Osteoblast (primary cell): ENCODE data around the gene RGS19. TPM values are rescaled to one million over a fixed set of nuclear protein-coding genes. Genes with fewer than 3 reads are reported as not detected.
A peak's percentile ranks its signal among the peaks of the same experiment; 100 is the strongest.

ENCODE experiments used
- DNase-seq: peaks from one replicate; pipeline ENCODE4 v3.0.0; 2011; ENCODE audit warnings: low spot score, mixed read lengths; ENCODE audit not compliant: insufficient read length; ENCODE audit errors: missing footprints
- H2AFZ ChIP-seq: 2 replicates; pipeline ENCODE4 v1.6.0; 2011; ENCODE audit warnings: mild to moderate bottlenecking, low read length
- H3K27ac ChIP-seq: 2 replicates; pipeline ENCODE4 v1.5.1; 2011; ENCODE audit warnings: mild to moderate bottlenecking, low read depth, low read length, moderate library complexity
- H3K27me3 ChIP-seq: 2 replicates; pipeline ENCODE4 v1.6.0; 2012; ENCODE audit warnings: mild to moderate bottlenecking, control low read depth, inconsistent platforms, low read length, moderate library complexity; ENCODE audit not compliant: insufficient read depth
- H3K36me3 ChIP-seq: 2 replicates; pipeline ENCODE4 v1.5.1; 2011; ENCODE audit warnings: mild to moderate bottlenecking, low read length, control low read depth, moderate library complexity; ENCODE audit not compliant: insufficient read depth
- H3K4me1 ChIP-seq: 2 replicates; pipeline ENCODE4 v1.5.1; 2011; ENCODE audit warnings: mild to moderate bottlenecking, low read length, control low read depth, moderate library complexity; ENCODE audit not compliant: insufficient read depth
- H3K4me2 ChIP-seq: 2 replicates; pipeline ENCODE4 v1.6.0; 2011; ENCODE audit warnings: mild to moderate bottlenecking, low read length; ENCODE audit not compliant: insufficient read depth
- H3K4me3 ChIP-seq: fragments of 200-600 bp; sonication (generic); 3 replicates; pipeline ENCODE4 v1.5.1; 2012; ENCODE audit warnings: mild to moderate bottlenecking, low read length, inconsistent platforms; ENCODE audit not compliant: insufficient read depth
- H3K79me2 ChIP-seq: 2 replicates; pipeline ENCODE4 v1.6.0; 2012; ENCODE audit warnings: mild to moderate bottlenecking, low read length, control low read depth, inconsistent platforms; ENCODE audit not compliant: insufficient read depth
- H3K9me3 ChIP-seq: 2 replicates; pipeline ENCODE4 v1.5.1; 2011; ENCODE audit warnings: low read depth, low read length, control low read depth
- H4K20me1 ChIP-seq: 2 replicates; pipeline ENCODE4 v1.6.0; 2012; ENCODE audit warnings: mild to moderate bottlenecking, low read length, control low read depth; ENCODE audit not compliant: insufficient read depth
- CTCF ChIP-seq: IDR thresholded peaks from 2 replicates; pipeline ENCODE4 v1.5.1; 2011; ENCODE audit warnings: mild to moderate bottlenecking, low read depth, low read length, moderate library complexity; ENCODE audit errors: extremely low read depth
- total RNA-seq: library from RNA; depleted of rRNA; stranded (reverse); fragments of >200 nt; gene quantifications from 2 replicates; pipeline ENCODE4 v1.2.3, GENCODE V29; 2012

RGS19 gene
- total RNA-seq, 1 donor, result 6.9 TPM

- Histone ChIP-seq H3K4me3 (no peak overlapping the region), H3K4me2 (no peak overlapping the region), H3K4me1 (no peaks in the 10 kb centered on the region), H3K27me3 (peaks cover 26% of the 10 kb centered on the region), H3K36me3 (peaks cover 27% of the 10 kb centered on the region), H2AFZ (no peak overlapping the region), H3K9me3 (no peaks in the 10 kb centered on the region), H4K20me1 (peaks cover 14% of the 10 kb centered on the region), H3K79me2 (no peaks in the 10 kb centered on the region), H3K27ac (no peak overlapping the region)
- peak; percentile 86 for DNase-seq
- TF ChIP-seq CTCF, result no peak
Observed at GRCh38 chr20:64035066-64035932, 44.0 kb downstream of the RGS19 start.

- no peaks in the 10 kb centered on the region for H3K79me2 ChIP-seq
- DNase-seq, result no peak
- H3K27me3 ChIP-seq, result peaks cover 15% of the 10 kb centered on the region
- no peaks in the 10 kb centered on the region for H3K4me1 ChIP-seq
- H3K9me3 ChIP-seq, result no peaks in the 10 kb centered on the region
- no peak overlapping the region for H3K27ac ChIP-seq
- no peak overlapping the region for H3K4me2 ChIP-seq
- no peak for TF ChIP-seq CTCF
- peaks cover 37% of the 10 kb centered on the region for H3K36me3 ChIP-seq
- no peak overlapping the region for H2AFZ ChIP-seq
- peaks cover 20% of the 10 kb centered on the region for H4K20me1 ChIP-seq
- no peak overlapping the region for H3K4me3 ChIP-seq
Observed at GRCh38 chr20:64033981-64034493, 45.3 kb downstream of the RGS19 start.

GRCh38 chr20:64032706-64033624 lies 46.4 kb downstream of the RGS19 start:
- no peak overlapping the region for H3K27ac ChIP-seq
- no peak overlapping the region for H2AFZ ChIP-seq
- peaks cover 22% of the 10 kb centered on the region for H4K20me1 ChIP-seq
- no peaks in the 10 kb centered on the region for H3K4me1 ChIP-seq
- H3K36me3 ChIP-seq, result peaks cover 40% of the 10 kb centered on the region
- no peak for TF ChIP-seq CTCF
- DNase-seq, result no peak
- no peak overlapping the region for H3K4me3 ChIP-seq
- H3K79me2 ChIP-seq, result no peaks in the 10 kb centered on the region
- H3K9me3 ChIP-seq, result no peaks in the 10 kb centered on the region
- H3K27me3 ChIP-seq, result peaks cover 11% of the 10 kb centered on the region
- no peak overlapping the region for H3K4me2 ChIP-seq
